SHP77 treated with DMSO at 0.1 percent for 48 hours (cell line): ENCODE results near the gene TENT5A.
"Not testable (repeated sequence)": the region's sequence is repeated elsewhere in the genome, so short reads cannot be mapped to it uniquely, and the experiment has no call there.

Experiments used
- DNase-seq: peaks from one replicate; lab custom pipeline; 2025; lab: John Stamatoyannopoulos, UW

Gene TENT5A

DNA sequence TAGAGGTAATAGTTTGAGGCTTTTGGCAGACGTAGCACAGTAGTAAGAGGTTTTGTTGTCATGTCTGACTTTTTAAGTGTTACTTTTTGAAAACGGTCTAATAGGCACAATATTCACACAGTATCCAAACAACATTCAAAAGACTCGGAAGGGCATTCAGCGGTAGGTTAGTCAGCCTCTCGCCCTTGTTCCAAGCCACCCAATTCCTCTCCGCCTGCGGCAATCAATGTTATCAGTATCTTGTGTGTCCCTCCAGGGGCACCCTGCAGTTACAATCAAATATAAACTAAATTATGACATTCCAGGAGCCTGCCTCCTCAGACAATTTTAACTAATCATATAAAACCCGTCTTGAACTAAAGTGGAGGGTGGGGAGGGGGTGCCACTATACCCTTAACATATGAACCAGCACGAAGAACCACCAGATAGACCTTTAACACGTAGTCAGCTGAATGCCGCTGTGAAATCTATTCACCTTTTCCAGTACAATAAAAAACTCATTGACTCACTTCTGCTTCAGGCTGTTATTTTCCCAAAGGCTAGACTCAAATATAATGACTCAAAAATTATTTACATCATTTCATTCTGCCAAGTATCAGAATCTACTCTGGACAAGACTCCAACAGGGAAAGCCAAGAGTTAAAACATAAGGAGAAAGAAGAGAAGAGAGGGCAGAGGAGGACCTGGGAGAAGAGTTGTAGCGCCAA is 1.6 kb downstream of the TENT5A start:
- no peak for DNase-seq

DNA sequence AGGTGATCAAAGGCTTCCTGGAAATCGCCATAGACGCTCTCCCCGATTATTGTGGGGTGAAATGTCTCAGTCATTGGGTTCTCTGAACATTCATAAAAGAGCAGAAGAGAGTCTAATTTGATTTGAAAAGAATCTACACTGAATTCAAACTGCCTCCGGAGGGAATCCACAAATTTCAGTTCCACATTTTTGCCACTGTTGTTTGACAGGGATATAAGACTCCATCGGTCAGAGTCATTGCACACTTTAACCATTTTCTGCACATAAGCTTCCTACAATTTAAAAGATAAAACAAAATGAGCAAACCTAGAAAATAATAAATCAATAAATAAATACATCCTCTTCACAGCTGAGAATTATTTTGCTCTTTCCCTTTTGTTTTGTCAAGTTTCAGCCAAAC is 2.3 kb downstream of the TENT5A start:
- DNase-seq: no peak

DNA sequence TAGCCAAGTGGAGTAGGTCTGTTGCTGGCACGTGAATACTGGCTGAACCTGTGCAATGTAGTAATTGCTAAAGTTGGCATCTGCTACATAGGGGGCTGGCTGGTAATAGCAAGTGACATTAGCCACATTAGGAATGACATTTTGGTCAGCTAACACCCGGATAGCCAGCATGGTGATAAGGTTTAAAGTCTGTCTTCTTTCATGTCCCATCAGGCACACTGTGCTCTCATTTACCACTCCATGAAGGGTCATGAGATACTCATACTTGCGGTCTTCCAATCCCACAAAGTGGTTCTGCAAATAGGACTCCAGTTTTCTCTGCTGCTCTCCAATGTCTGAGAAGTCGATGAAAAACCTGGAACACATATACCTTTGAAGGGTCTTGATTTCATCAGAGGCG is 2.8 kb downstream of the TENT5A start:
- peak; percentile 15 for DNase-seq

DNA sequence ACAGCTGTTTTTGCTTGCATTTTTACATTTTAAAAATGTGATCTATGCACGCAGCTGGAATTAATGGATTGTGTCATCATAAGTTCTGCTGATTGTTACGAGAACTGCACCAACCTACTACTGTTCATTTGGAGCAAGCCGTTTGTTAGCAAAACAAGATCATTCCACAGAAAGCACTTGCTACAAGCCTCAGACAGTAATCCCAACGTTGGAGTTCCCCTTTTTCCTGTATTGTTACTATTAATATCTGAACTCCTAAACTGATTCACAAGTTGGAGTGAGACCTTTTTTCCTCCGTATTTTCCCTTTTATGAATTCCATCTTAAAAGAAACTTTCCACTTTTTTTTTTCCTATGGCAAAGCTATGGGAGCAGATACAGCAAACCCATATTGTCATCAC is 3.5 kb downstream of the TENT5A start:
- DNase-seq: no peak

DNA sequence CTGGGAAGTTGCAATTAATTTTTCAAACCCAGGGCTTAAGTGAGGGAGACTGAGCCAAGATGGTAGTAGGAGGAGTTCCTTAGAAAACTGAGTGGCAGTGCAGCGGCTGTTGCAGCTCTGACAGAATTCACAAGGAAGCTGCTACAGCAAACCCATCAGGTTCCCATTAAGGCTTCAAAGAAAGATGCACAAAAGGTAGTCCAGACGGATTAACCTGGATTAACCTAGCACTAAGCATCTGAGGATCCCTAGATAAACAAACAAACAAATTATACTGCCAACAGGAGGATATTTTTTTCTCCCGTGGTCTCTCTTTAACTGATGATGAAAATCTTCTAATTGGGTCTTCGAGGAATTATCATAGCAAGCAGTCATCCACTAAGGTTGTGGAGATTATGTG is 5.2 kb downstream of the TENT5A start:
- no peak for DNase-seq

DNA sequence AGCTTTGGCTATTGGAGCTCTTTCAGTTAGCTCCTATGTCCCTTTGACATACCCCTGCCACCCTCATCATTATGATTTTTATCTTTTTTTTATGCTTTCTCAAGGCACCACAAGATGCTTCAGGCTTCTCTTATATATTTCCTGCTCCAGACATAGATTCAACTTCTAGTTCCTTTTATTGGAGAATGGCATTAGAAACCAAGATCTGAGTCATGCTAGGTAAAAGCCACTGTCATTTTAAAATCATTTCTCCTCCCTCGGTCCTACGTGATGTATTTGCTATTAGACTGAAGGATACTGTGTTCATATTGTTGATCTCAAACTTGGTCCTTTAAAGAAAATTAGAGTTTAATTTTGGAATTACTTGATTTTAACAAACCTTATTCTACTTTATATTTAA is 8.3 kb downstream of the TENT5A start:
- no peak for DNase-seq

DNA sequence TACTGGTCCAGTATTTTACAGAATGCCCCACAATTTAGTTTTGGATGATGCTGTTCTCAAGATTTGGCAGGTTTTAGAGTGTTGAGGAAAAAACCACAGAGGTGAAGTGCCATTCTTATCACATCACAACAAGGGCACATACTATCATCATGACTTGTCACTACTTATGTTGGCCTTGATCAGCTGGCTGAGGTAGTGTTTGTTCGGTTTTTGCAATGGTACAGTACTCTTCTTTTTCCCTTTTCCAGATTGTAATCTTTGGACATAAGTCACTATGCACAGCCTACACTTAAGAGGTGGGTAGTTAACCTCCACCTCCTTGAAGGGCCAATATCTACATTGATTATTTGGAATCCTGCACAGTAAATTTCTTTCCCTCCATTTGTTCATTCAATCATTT is 8.8 kb downstream of the TENT5A start:
- DNase-seq: no peak

DNA sequence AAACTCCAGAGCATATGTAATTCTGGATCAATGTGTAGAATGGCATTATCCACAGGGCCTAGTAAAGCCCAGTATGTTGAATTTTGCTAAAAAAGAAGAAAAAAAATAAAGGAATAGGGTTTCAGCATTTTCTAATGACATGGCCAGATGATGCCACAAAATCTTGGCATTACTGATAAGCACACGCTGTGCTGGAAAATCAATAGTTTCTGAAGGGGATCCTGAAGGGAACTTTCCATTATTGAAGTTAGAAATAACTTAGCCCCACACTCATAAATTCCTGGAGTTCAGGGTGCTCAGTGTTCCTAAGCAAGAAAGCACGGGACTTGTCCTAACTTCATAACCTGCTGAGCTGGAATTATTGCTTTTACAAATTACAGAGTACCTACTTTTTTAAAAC is 10.8 kb downstream of the TENT5A start:
- no peak for DNase-seq

DNA sequence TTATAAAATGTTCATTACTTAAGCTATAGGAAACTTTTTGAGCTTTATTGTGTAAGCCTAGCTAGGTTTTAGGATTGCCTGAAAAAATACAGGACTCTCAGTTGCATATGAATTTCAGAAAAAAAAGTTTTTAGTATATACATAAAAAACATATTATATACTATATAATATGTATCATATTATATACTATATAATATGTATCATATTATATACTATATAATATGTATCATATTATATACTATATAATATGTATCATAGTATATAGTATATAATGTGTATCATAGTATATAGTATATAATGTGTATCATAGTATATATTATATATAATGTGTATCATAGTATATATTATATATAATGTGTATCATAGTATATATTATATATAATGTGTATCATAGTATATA is 11.9 kb downstream of the TENT5A start:
- DNase-seq: not testable (repeated sequence)

DNA sequence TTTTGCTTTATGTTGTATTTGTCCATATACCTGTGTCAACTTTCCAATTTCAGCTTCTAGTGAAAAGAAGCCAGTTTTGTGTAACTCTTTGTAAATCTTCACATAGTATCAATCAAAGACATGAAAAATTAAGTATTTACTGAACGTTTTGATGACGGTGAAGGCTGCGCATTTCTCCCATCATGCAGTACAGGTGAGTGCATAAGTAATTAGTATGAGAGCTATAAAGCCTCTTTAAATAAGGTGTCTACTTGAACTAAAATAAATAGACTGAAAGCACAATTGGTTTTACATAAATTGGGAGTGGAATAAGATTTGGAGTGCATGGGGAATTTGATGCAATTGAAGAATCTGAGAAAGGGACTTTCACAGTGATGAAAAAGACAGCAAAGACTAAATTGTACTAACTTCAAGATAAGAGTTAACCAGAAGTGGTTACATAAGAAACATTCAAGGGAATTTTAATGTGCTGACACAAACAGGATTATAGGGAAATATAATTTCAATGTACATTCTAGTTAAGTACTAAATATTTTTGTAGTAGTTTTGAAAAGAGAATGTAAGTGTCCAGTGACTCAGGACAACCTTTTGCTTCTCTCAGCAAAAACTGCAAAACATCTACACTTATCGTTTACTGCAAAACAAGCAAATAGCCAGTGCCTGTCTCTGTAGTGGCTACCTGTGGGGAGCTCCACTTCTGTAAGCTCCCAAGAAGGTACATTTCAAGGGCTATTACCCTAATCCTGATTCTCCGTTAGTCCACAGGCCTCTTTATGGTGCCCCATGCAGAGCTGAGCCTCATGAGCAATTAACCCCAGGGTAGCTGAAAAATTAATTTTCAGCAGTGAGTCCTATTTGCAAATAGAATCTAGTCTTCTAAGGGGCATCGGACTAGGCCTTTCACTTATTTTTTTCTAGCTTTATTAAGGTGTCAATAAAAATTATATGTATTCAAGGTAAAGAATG is 13.0 kb downstream of the TENT5A start:
- DNase-seq: no peak

DNA sequence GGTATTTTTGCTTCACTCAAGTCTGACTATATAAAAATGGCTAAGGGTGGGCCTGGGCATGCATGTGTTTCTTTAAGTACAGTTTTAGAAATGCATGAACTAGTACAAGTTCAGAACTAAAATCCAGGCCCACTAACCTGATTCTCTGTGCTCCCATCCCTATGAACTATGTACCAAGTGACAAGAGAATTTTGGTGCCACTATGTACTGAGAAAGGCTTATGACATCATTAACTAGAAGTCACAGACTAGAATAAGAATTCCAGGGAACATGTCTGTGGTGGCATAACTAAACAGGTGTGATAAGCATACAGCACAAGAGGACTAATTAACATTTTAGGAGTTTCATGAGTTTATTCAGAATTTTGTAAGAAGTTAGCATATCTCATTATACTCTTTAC is 16.1 kb downstream of the TENT5A start:
- no peak for DNase-seq

DNA sequence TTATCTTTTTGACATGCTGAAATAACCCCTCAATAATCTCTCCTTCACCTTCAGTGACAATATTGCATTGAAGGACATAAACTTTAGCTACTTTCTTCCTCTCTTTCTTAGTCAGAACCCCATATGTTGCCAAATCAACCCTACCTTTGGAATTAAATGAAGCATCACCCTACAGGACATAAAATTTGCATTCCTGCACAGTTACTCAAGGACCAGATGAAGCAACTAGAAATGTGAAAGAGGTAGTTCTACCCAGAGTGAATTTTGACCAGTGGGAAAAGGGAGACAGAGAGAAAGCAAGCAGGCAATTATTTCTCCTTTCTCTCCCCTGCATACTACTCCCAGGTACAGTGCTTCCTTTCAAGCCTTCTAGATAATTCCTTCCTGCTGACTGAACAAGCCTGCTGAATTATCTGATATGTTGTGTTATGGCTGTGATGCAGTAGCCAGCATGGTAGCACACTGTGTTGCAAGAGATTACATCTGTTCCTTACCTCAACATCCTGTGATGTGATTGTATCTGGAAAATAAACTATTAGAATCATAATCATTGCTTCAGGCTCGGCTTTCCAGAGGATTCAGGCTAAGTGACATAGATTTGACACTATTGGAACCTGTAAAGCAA is 16.6 kb downstream of the TENT5A start:
- no peak for DNase-seq

DNA sequence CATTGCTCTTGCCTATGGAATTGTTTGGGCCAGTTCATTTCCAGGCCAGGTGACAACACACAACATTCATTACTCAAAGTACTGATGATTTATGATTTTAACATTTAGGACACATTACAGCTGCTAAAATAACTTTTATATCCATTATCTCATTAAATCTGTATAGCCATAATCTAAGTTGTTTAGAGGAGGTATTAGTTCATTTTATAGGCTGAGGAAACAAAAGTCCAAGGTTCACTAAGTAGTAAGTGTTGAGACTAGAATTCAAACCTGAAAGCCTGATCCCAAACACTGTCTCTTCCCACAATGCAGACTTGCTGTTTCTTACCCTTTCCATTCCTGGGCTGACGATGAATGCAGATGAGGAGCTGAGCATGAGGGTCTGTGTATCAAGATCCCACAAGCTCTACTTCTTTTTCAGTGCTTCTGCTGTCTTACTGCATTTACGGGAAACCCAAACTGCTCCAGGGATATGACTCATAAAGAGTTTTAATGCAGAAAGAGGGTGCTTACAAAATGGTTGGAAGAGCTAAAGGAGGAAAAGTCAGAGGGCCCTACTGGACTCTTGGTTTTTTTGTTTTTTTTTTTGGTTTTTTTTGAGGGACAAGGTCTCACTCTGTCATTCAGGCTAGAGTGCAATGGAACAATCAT is 17.9 kb downstream of the TENT5A start:
- DNase-seq: no peak

DNA sequence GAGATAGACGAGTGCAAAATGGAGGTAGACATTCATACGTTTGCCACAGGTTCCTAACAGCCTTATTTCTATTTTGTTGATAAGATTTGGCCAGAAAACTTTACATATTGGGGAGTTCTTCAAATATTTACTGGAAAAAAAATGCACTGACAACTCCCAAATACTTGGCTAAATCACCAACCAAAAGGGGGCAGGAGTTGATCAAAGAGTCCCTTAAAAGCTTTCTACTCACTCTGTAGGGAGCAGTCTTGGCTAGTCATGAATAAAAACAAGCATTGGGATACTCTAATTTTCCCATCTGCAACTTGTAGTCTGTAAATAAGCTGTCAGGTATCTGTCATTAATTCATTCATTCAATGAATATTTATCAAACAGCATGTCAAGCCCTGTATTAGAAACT is 18.4 kb downstream of the TENT5A start:
- no peak for DNase-seq

DNA sequence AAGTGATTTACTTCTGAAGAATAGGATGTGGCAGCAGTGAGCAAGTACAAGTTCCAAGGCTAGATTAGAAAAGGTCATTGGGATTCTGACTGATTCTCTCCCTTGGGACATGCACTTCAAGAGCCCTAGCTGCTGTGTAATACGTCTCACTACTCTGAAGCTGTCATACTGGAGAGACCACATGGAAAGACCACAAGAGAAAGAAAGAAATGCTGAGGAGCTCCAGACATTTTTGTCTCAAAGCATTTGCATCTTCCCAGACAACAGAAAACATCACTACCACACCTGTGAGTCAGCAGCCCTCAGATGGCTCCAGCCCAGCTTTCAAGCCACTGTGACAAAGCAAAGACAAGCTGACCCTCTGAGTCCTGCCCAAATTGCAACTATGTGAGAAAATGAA is 20.7 kb downstream of the TENT5A start:
- no peak for DNase-seq

DNA sequence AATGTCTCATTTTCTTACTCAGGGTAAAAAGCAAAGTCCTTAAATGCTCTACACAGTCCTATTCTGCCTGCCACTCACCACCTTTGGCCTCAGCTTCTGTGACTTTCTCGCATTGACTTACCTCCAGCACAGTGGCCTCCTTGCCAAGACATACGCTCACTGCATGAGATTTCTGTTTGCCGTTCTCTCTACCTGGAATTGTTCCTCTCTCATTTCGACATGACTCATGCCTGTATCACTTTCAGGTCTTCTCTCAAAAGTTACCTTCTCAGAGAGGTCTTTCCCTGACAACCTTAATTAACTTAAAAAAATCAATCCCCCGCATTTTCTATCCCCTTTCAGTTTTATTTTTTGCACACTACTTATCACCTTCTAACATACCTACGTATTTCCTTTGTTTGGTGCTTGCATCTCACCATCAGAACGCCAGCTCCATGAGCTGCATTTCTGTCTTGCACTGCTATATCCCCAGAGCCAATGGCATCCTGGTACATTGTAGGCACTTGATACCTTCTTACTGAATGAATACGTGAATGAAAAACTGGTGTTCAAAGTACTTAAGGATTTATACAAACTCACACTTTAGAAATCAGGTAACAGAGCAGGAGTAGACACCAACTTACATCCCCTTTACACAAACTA is 24.5 kb downstream of the TENT5A start:
- DNase-seq: peak; percentile 67

DNA sequence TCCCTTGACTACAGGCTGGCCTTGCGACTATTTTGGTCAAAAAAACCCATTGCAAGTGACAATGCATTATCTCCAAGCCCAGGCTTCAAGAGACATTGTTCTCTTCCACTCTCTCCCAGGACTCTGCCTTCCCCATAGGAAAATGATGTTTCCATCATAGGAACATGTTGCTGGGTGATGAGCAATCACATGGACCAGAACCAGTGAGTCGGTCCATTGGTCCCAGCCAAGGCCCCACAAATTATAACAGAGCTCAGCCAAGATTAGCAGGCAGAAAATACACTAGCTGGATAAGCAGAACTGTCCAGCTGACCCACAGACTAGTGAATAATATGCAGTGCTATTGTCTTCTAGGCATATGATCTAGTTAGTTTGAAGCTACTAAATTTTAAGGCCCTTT is 27.4 kb downstream of the TENT5A start:
- no peak for DNase-seq

DNA sequence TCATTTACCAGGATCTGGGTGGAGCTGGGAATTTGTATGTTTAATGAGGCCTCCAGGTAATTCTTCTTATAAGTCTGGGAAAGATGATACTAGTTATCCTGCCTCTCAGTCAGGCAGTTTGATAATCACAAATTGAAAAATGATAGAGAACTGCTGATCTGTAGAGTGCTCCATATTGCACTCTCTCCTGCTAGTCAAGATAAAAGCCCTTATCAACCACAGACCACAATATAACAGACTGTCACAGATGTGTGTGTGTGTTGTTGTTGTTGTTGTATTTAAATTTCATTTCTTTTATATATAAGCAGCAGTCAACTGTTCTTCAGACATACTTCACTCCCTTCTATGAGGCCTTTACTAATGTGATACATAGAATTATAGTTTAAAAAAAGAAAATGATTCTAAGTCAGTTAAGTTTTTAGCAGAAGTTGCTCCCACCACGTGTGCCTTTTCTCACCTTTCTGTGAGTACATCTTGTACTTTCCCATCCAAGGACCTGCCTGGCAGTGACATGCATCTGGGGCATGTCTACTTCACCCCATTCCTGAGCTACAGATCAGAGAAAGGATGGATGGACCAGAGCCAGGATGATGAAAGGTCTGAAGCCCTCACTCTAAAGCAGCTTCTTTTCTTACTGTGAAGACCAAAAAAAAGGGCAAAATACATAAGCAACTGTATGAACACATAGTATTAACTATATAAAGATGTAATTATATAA is 29.8 kb downstream of the TENT5A start:
- DNase-seq: no peak

DNA sequence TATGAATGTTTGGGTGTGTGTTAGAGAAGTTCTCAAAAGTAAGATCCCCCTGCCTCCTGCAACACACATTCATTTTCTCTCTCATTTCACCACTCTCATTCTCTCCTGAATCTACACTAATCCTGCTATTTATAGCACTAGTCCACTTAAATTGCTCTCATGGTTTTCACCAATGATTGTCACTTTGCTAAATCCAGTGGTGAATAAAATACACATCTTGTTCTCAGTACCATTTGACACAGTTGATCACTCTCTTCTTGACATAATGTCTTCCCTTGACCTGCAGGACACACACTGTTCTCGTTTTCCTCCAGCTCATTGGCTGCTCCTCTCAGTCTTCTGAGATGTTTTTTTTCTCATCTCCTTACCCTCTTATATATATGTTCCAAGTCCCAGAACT is 32.1 kb downstream of the TENT5A start:
- no peak for DNase-seq

DNA sequence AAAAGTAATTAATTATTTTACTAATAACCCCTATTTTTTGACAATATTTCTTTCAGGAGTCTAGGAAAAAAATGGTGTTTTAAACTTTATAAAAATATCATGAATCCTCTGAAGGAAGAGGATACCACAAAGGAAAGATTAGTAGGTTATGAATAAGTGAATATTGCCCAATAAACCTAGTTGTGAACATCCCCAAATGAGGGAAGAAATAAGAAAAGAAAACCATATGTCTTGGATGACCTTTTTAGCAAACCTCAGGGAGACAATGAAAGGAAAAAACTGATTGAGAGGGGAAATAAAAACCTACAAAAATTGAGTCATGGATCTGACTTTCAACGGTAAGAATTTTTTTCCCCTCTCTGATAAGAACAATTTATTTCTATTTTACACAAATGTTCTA is 34.4 kb downstream of the TENT5A start:
- DNase-seq: no peak

DNA sequence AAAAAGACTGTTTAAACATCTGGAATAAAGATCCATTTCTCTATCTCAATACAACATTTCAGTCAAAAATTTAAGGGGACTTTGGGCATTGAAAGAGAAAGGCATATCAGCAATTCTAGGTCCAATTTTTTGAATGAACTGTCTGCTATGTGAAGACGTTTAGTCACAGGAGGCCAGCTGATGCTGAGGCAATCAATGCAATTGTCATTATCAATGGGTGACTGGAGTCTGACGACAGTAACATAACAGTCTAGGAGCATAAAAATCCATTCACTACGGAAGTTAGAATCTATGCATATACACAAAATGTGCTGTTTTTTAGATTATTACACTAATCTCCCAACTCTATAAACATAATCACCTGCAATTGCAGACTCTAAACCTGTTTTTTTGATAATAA is 37.8 kb downstream of the TENT5A start:
- DNase-seq: no peak
